H9 (cell line): ENCODE measurements around the gene HSP90B1. TPM values are rescaled to one million over a fixed set of nuclear protein-coding genes. Genes with fewer than 3 reads are reported as not detected.

Experiments
- DNase-seq: peaks from one replicate; pipeline ENCODE4 v3.0.0-alpha.2; 2017
- H2AFZ ChIP-seq: one replicate; pipeline ENCODE4 v1.6.1; 2013; ENCODE audit warnings: mild to moderate bottlenecking, low read length, control low read depth, moderate library complexity
- H2AK5ac ChIP-seq: 2 replicates; pipeline ENCODE4 v1.6.1; 2013; ENCODE audit warnings: low read length, control low read depth, mixed read lengths; ENCODE audit not compliant: insufficient read length
- H2BK120ac ChIP-seq: one replicate; pipeline ENCODE4 v1.6.1; 2013; ENCODE audit warnings: low read depth, mild to moderate bottlenecking, low read length, control low read depth, inconsistent platforms; ENCODE audit not compliant: poor library complexity, severe bottlenecking
- H2BK12ac ChIP-seq: 2 replicates; pipeline ENCODE4 v1.6.1; 2013; ENCODE audit warnings: low read length, control low read depth, mixed read lengths, low read depth; ENCODE audit not compliant: insufficient read length
- H2BK15ac ChIP-seq: 2 replicates; pipeline ENCODE4 v1.6.1; 2013; ENCODE audit warnings: low read depth, low read length, control low read depth
- H2BK20ac ChIP-seq: one replicate; pipeline ENCODE4 v1.6.1; 2013; ENCODE audit warnings: low read depth, mild to moderate bottlenecking, low read length, control low read depth, inconsistent platforms; ENCODE audit not compliant: poor library complexity, severe bottlenecking
- H2BK5ac ChIP-seq: 2 replicates; pipeline ENCODE4 v1.6.1; 2013; ENCODE audit warnings: low read length, control low read depth, mixed read lengths; ENCODE audit not compliant: insufficient read length
- H3K14ac ChIP-seq: 2 replicates; pipeline ENCODE4 v1.6.1; 2013; ENCODE audit warnings: low read length, control low read depth; ENCODE audit not compliant: insufficient read depth
- H3K18ac ChIP-seq: 2 replicates; pipeline ENCODE4 v1.6.1; 2013; ENCODE audit warnings: low read depth, mild to moderate bottlenecking, mixed read lengths, low read length, control low read depth; ENCODE audit not compliant: insufficient read length
- H3K23ac ChIP-seq: 2 replicates; pipeline ENCODE4 v1.6.1; 2013; ENCODE audit warnings: low read length, control low read depth, mixed read lengths, low read depth; ENCODE audit not compliant: insufficient read length
- H3K23me2 ChIP-seq: 2 replicates; pipeline ENCODE4 v1.6.1; 2013; ENCODE audit warnings: low read depth, mild to moderate bottlenecking, mixed read lengths, low read length, control low read depth; ENCODE audit not compliant: insufficient read length, poor library complexity, severe bottlenecking
- H3K27ac ChIP-seq: 2 replicates; pipeline ENCODE4 v1.5.1; 2013; ENCODE audit warnings: low read length, control low read depth, mixed read lengths, low read depth; ENCODE audit not compliant: insufficient read length
- H3K27me3 ChIP-seq: 2 replicates; pipeline ENCODE4 v1.6.1; 2013; ENCODE audit warnings: low read length, control low read depth, inconsistent platforms; ENCODE audit not compliant: insufficient read depth
- H3K4ac ChIP-seq: 2 replicates; pipeline ENCODE4 v1.6.1; 2013; ENCODE audit warnings: low read depth, mild to moderate bottlenecking, control low read depth, inconsistent platforms, low read length, moderate library complexity
- H3K4me1 ChIP-seq: 2 replicates; pipeline ENCODE4 v1.6.1; 2013; ENCODE audit warnings: low read length, control low read depth, inconsistent platforms; ENCODE audit not compliant: insufficient read depth
- H3K4me2 ChIP-seq: 2 replicates; pipeline ENCODE4 v1.6.1; 2013; ENCODE audit warnings: low read length, control low read depth, mixed read lengths; ENCODE audit not compliant: insufficient read length, insufficient read depth
- H3K56ac ChIP-seq: 2 replicates; pipeline ENCODE4 v1.6.1; 2013; ENCODE audit warnings: low read depth, mild to moderate bottlenecking, mixed read lengths, low read length, control low read depth; ENCODE audit not compliant: insufficient read length
- H3K79me1 ChIP-seq: 2 replicates; pipeline ENCODE4 v1.6.1; 2013; ENCODE audit warnings: low read depth, mild to moderate bottlenecking, moderate library complexity, low read length, control low read depth, inconsistent platforms; ENCODE audit not compliant: insufficient read depth, poor library complexity, severe bottlenecking
- H3K79me2 ChIP-seq: 2 replicates; pipeline ENCODE4 v1.6.1; 2013; ENCODE audit warnings: low read length, control low read depth, inconsistent platforms; ENCODE audit not compliant: insufficient read depth
- H3K9ac ChIP-seq: 2 replicates; pipeline ENCODE4 v1.6.1; 2013; ENCODE audit warnings: low read length, control low read depth, mixed read lengths; ENCODE audit not compliant: insufficient read length; ENCODE audit errors: extremely low read depth
- H3K9me3 ChIP-seq: one replicate; pipeline ENCODE4 v1.6.1; 2013; ENCODE audit warnings: low read depth, low read length, inconsistent platforms; ENCODE audit not compliant: control insufficient read depth
- H3T11ph ChIP-seq: one replicate; pipeline ENCODE4 v1.6.1; 2013; ENCODE audit warnings: mild to moderate bottlenecking, low read length, control low read depth, inconsistent platforms
- H4K20me1 ChIP-seq: one replicate; pipeline ENCODE4 v1.6.1; 2013; ENCODE audit not compliant: control insufficient read depth, insufficient read length, insufficient read depth
- H4K5ac ChIP-seq: 2 replicates; pipeline ENCODE4 v1.6.1; 2013; ENCODE audit warnings: low read depth, mild to moderate bottlenecking, mixed read lengths, low read length, control low read depth; ENCODE audit not compliant: insufficient read length
- H4K8ac ChIP-seq: replicated peaks from 2 replicates; pipeline ENCODE4 v1.6.1; 2013; ENCODE audit warnings: low read length, control low read depth, mixed read lengths, low read depth; ENCODE audit not compliant: insufficient read length
- H4K91ac ChIP-seq: 2 replicates; pipeline ENCODE4 v1.6.1; 2013; ENCODE audit warnings: low read depth, mild to moderate bottlenecking, moderate library complexity, mixed read lengths, low read length, control low read depth; ENCODE audit not compliant: insufficient read length
- H3K27ac Mint-ChIP-seq, 3 experiments: 2 replicates in 2 of 3; 3 replicates in 1 of 3; pipeline ENCODE4 v1.8.0; 2020 to 2021; ENCODE audit warnings: mixed read lengths in 3 of 3, mild to moderate bottlenecking in 1 of 3, moderate library complexity in 1 of 3
- H3K27me3 Mint-ChIP-seq: 2 replicates; pipeline ENCODE4 v1.8.0; 2021; ENCODE audit warnings: low read depth, mild to moderate bottlenecking, moderate library complexity, mixed read lengths
- H3K36me3 Mint-ChIP-seq, 3 experiments: 2 replicates in 2 of 3; 3 replicates in 1 of 3; pipeline ENCODE4 v1.8.0; 2020 to 2021; ENCODE audit warnings: low read depth in 3 of 3, mixed read lengths in 3 of 3; ENCODE audit not compliant: insufficient read depth in 1 of 3
- H3K4me1 Mint-ChIP-seq, 2 experiments: 2 replicates each; pipeline ENCODE4 v1.8.0; 2020; ENCODE audit warnings: mixed read lengths in 2 of 2
- H3K4me3 Mint-ChIP-seq, 2 experiments: 2 replicates in 1 of 2; 3 replicates in 1 of 2; pipeline ENCODE4 v1.8.0; 2020 to 2021; ENCODE audit warnings: mild to moderate bottlenecking in 2 of 2, mixed read lengths in 2 of 2, moderate library complexity in 1 of 2
- H3K9me3 Mint-ChIP-seq, 2 experiments: 2 replicates in 1 of 2; 3 replicates in 1 of 2; pipeline ENCODE4 v1.8.0; 2020; ENCODE audit warnings: mild to moderate bottlenecking in 2 of 2, mixed read lengths in 2 of 2, moderate library complexity in 1 of 2
- WGBS: extraction: QIAGEN DNeasy Blood & Tissue Kit; methylation state at CpG from one replicate; pipeline ENCODE4 v1.1.7; 2013; ENCODE audit warnings: missing lambda C conversion rate, low lambda C conversion rate, mixed read lengths; ENCODE audit not compliant: insufficient read length; ENCODE audit errors: extremely low coverage; 5-methylcytosine and 5-hydroxymethylcytosine counted together
- total RNA-seq: library from RNA; stranded (reverse); gene quantifications from 2 replicates; pipeline ENCODE4 v1.2.1, GENCODE V29; 2021
- TF ChIP-seq, protein P1 (sequence below): fragments of 200-600 bp; sonication (generic); conservative IDR thresholded peaks from 3 replicates; pipeline ENCODE4 v1.8.0; 2021; ENCODE audit warnings: antibody characterized with exemption, mild to moderate bottlenecking

Gene HSP90B1
- total RNA-seq, 1 experiment from 2014 or later, result 737 TPM

DNA sequence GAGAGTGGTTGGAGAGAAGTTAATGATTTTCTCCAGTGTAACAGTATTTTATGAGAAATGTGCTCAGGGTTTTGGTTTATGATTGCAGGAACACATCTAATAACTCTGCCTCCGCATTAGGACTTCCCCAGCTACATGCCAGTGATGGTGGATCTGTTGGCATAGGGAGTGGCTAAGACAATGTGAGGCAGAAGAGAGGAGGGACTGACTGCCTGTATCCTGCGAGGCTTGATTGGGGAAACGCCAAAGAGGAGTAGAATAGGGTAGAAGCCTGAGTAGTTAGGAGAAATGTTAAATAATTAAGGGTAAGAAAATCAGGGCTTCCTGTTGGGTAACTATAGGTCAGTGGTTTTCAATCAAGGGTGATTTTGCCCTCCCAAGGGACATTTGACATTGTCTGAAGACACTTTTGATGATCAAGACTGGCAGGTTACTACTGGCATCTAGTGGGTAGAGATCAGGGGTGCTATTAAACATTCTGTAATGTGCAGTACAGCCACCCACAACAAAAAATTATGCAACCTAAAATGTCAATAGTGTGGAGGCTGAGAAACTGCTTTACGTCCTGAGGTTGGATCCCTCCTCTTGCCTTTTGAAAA lies 48.3 kb downstream of the HSP90B1 start:
- Histone ChIP-seq H2BK5ac (no peak overlapping the region), H4K5ac (no peak overlapping the region), H2BK15ac (no peak overlapping the region), H3K4ac (no peak overlapping the region), H3T11ph (no peak overlapping the region), H3K56ac (no peak overlapping the region), H4K8ac (no peak overlapping the region), H3K14ac (no peak overlapping the region), H3K23ac (no peak overlapping the region), H4K20me1 (no peaks in the 10 kb centered on the region), H3K4me1 (no peaks in the 10 kb centered on the region), H3K27me3 (no peaks in the 10 kb centered on the region), H3K27ac (no peak overlapping the region), H3K4me2 (no peak overlapping the region), H3K79me2 (peaks cover 2% of the 10 kb centered on the region; the same call in 1 of the 2 replicates), H2AK5ac (no peak overlapping the region), H3K18ac (no peak overlapping the region), H3K79me1 (peaks cover 13% of the 10 kb centered on the region), H2BK20ac (no peak overlapping the region), H3K23me2 (peaks cover 2% of the 10 kb centered on the region), H3K9ac (no peak overlapping the region), H2AFZ (no peak overlapping the region), H4K91ac (no peak overlapping the region), H2BK120ac (no peak overlapping the region), H2BK12ac (no peak overlapping the region), H3K9me3 (no peaks in the 10 kb centered on the region)
- no peaks in the 10 kb centered on the region for H3K27me3 Mint-ChIP-seq
- DNase-seq, result no peak
- no CpG with 5 or more reads among the region's 4 CpGs for WGBS
- H3K27ac Mint-ChIP-seq, result no peak overlapping the region
- H3K4me1 Mint-ChIP-seq, result peaks cover 7 to 8% of the 10 kb centered on the region in 2 experiments; a peak in 3 of 4 replicates
- H3K4me3 Mint-ChIP-seq, result no peak overlapping the region
- no peaks in the 10 kb centered on the region for H3K9me3 Mint-ChIP-seq
- TF ChIP-seq, protein P1, sequence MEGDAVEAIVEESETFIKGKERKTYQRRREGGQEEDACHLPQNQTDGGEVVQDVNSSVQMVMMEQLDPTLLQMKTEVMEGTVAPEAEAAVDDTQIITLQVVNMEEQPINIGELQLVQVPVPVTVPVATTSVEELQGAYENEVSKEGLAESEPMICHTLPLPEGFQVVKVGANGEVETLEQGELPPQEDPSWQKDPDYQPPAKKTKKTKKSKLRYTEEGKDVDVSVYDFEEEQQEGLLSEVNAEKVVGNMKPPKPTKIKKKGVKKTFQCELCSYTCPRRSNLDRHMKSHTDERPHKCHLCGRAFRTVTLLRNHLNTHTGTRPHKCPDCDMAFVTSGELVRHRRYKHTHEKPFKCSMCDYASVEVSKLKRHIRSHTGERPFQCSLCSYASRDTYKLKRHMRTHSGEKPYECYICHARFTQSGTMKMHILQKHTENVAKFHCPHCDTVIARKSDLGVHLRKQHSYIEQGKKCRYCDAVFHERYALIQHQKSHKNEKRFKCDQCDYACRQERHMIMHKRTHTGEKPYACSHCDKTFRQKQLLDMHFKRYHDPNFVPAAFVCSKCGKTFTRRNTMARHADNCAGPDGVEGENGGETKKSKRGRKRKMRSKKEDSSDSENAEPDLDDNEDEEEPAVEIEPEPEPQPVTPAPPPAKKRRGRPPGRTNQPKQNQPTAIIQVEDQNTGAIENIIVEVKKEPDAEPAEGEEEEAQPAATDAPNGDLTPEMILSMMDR, result no peak
- H3K36me3 Mint-ChIP-seq, result peaks cover 25 to 71% (median 59%) of the 10 kb centered on the region in 3 experiments
